K562 treated with DMSO at 1 percent for 48 hours (cell line): Measurements from ENCODE around the gene CHAMP1. TPM values are rescaled to one million over a fixed set of nuclear protein-coding genes. Genes with fewer than 3 reads are reported as not detected.

Experiments used
- total RNA-seq: library from RNA; unstranded; fragments of 300-600 nt; gene quantifications from 2 replicates; pipeline ENCODE4 v1.2.3, GENCODE V29; 2022; ENCODE audit warnings: low replicate concordance; ENCODE audit errors: extremely low read depth

CHAMP1 gene, protein sequence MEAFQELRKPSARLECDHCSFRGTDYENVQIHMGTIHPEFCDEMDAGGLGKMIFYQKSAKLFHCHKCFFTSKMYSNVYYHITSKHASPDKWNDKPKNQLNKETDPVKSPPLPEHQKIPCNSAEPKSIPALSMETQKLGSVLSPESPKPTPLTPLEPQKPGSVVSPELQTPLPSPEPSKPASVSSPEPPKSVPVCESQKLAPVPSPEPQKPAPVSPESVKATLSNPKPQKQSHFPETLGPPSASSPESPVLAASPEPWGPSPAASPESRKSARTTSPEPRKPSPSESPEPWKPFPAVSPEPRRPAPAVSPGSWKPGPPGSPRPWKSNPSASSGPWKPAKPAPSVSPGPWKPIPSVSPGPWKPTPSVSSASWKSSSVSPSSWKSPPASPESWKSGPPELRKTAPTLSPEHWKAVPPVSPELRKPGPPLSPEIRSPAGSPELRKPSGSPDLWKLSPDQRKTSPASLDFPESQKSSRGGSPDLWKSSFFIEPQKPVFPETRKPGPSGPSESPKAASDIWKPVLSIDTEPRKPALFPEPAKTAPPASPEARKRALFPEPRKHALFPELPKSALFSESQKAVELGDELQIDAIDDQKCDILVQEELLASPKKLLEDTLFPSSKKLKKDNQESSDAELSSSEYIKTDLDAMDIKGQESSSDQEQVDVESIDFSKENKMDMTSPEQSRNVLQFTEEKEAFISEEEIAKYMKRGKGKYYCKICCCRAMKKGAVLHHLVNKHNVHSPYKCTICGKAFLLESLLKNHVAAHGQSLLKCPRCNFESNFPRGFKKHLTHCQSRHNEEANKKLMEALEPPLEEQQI
- not detected in 2 replicates for total RNA-seq

DNA sequence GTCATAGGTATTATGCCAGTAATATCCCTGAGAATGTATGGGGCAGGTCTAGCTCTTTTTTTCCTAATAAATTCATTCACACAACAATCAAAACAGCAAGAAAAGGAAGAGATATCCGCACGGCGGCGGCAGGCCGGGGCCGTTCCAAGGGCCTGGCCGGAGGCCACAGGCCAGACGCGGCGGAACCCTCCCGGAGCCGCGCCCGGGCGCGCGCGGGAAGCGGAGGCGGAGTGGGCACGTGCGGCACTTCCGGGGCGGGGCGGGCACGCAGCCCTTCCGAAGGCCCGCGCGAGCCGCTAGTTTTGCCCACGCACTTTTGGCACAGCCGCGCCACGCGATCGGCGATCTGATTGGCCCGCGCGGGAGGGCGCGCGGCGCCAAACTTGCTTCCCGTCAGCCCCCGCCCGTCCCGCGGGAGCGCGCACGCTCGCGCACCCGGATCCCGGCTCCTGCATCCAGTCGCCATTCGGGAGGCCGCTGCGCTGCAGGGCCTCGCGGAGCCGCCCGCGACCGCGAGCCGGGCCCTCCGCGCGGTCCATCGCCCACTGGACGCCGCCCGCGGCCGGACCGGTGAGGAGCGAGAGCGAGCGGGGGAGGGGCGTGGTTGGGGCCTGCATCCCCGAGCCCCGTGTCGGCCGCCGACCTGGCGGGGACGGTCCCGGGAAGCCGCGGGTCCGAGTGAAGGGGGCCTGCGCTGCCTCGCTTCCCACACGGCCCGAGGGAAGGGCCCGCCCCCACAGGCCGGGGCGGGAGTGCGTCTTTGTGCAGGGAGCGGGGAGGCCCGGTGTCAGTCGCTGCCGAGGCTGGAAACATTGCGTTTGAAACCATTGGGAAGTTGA is at the start of gene CHAMP1:
Gene CHAMP1 (plus strand): TSS at position 430 of the 839 bp plus-strand sequence. CDS start 9,340 bp downstream, outside the sequence.

DNA sequence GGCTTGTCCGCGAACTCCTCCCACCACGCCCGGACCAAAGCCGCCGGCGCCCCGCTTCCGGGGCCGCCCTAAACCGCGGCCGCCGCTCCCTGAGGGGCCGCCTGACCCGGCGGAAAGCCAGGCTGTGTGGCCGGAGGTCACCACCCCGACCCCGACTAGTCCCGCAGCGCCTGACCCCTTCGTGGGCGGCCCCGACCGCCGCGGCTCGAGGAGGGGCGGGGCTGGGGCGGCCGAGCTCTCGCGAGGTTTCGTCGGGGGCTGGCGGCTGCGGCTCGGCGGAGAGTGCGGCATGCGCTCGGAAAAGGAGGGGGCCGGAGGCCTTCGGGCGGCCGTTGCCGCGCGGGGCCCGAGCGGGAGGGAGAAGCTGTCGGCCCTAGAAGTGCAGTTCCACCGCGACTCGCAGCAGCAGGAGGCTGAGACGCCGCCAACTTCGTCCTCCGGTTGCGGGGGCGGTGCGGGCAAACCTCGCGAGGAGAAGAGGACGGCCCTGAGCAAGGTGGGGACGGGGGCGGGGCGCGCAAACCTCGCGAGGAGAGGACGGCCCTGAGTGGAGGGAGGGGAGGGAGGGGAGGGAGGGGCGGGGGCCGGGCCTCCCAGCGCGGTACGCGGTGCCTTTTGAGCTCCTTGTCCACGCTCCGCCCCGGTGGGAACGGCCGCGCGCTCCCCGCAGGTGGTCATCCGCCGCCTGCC is 32.8 kb upstream of the CHAMP1 start, which contains the start of gene UPF3A:
Gene UPF3A (plus strand): TSS at position 251 of the 690 bp plus-strand sequence. CDS start 39 bp downstream, at position 290.

Other genes starting within 250 kb of the CHAMP1 start
- gene RASA3, start 181.9 kb upstream of the CHAMP1 start, total RNA-seq: not detected in 2 replicates
- not detected in 2 replicates for gene CFAP97D2, start 135.2 kb upstream of the CHAMP1 start, total RNA-seq
- gene CDC16, start 79.6 kb upstream of the CHAMP1 start, total RNA-seq: not detected in 2 replicates
- gene UPF3A, start 32.9 kb upstream of the CHAMP1 start, total RNA-seq: not detected in 2 replicates